ENCODE measurements around the gene RELL1.

RELL1 gene

GRCh38 chr4:37595875-37596680 lies 90.1 kb downstream of the RELL1 start:
- no peak for DNase-seq (ENCODE audit: low read depth)
- H3K4me3 ChIP-seq (ENCODE audit: low read depth, low read length), result no peak overlapping the region
- no peak for TF ChIP-seq CTCF (IDR thresholded peaks at IDR 0.05; ENCODE audit: low read depth, low read length, missing control alignments)

GRCh38 chr4:37594099-37594498 lies 92.1 kb downstream of the RELL1 start:
- no peak overlapping the region for H3K4me3 ChIP-seq (ENCODE audit: low read depth, low read length)
- DNase-seq (ENCODE audit: low read depth), result no peak
- no peak for TF ChIP-seq CTCF (IDR thresholded peaks at IDR 0.05; ENCODE audit: low read depth, low read length, missing control alignments)

- DNase-seq (ENCODE audit: low read depth), result no peak
- no peak for TF ChIP-seq CTCF (IDR thresholded peaks at IDR 0.05; ENCODE audit: low read depth, low read length, missing control alignments)
- no peak overlapping the region for H3K4me3 ChIP-seq (ENCODE audit: low read depth, low read length)
Measured at GRCh38 chr4:37591349-37591748, 94.8 kb downstream of the RELL1 start.

GRCh38 chr4:37590016-37590415 lies 96.2 kb downstream of the RELL1 start:
- H3K4me3 ChIP-seq (ENCODE audit: low read depth, low read length), result no peak overlapping the region
- no peak for TF ChIP-seq CTCF (IDR thresholded peaks at IDR 0.05; ENCODE audit: low read depth, low read length, missing control alignments)
- DNase-seq (ENCODE audit: low read depth), result no peak

- no peak for DNase-seq (ENCODE audit: low read depth)
- no peak overlapping the region for H3K4me3 ChIP-seq (ENCODE audit: low read depth, low read length)
- no peak for TF ChIP-seq CTCF (IDR thresholded peaks at IDR 0.05; ENCODE audit: low read depth, low read length, missing control alignments)
Measured at GRCh38 chr4:37588150-37588549, 98.0 kb downstream of the RELL1 start.

- H3K4me3 ChIP-seq (ENCODE audit: low read depth, low read length), result no peak overlapping the region
- no peak for DNase-seq (ENCODE audit: low read depth)
- TF ChIP-seq CTCF (IDR thresholded peaks at IDR 0.05; ENCODE audit: low read depth, low read length, missing control alignments), result no peak
Measured at GRCh38 chr4:37586194-37586593, 100.0 kb downstream of the RELL1 start.

- no peak overlapping the region for H3K4me3 ChIP-seq (ENCODE audit: low read depth, low read length)
- TF ChIP-seq CTCF (IDR thresholded peaks at IDR 0.05; ENCODE audit: low read depth, low read length, missing control alignments), result no peak
- DNase-seq (ENCODE audit: low read depth), result no peak
Measured at GRCh38 chr4:37584493-37585060, 101.6 kb downstream of the RELL1 start.

Measured in GM12864 (cell line).